ENCODE data around the gene STRN4. TPM values are rescaled to one million over a fixed set of nuclear protein-coding genes. Genes with fewer than 3 reads are reported as not detected.
A peak's percentile ranks its signal among the peaks of the same experiment; 100 is the strongest.

STRN4 gene
- total and polyA plus RNA-seq, 2 donors (not counting 1 experiment from before 2014, with no cell fraction given) = 111 to 112 TPM

DNA sequence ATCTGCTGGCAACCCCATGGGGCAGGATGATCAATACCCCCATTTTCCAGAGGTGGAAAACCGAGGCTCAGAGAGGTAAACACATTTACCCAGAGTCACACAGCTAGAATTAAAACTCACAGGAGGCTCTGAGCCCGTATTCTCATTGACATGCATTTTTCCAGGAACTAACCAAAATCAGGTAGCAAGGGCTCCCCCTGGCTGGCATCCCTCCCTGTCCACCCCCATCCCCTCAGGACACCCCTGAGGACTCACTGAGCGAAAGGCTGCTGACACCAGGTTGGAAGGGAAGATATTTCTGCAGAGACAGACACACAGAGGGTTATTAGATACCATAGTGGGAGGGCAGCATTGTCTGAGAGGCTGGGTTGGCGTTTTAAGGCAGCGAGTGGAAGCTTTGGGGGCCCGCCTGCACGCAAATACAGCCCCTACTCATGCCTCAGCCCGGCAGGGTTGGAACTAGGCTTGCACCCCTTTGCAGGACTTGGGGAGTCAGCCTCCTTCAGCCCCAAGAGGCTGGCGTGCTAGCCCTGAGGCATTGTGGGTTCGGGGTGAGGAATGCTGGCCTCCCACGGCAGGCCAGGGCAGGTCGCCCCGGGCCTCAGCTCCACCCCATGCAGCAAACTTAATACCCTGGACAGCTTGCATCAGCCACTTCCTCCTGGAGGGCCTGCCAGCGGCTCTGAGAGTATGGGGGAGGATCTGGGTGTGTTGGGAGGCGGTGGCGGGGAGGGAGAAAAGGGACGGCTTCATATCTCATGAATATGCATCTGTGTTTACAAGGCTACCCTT lies 38.2 kb upstream of the STRN4 start:
- ChIA-PET CTCF (interaction anchor here (0.7 to 4.5 kb wide), 7 partner anchors 15 to 56 kb away, joined by 3 to 27 read pairs (median 10); no protein-coding TSS in a partner anchor), POLR2A (interaction anchor here (0.7 to 5.7 kb wide), 3 partner anchors 20 to 182 kb away, joined by 3 to 94 read pairs (median 5); no protein-coding TSS in a partner anchor)
- H3K4me1 Mint-ChIP-seq = peaks cover 50% of the 10 kb centered on the region
- intact Hi-C loops (cut with micrococcal nuclease) = loop anchor here (5.0 kb wide), 3 partner anchors 37 to 488 kb away; partner anchors contain the start of genes FKRP, INAFM1 and STRN4
- ATAC-seq (ENCODE audit: low read depth) (no peak), DNase-seq (peak; percentile 31)
- no peaks in the 10 kb centered on the region for H3K27me3 ChIP-seq (replicated peaks in 1 of 4; ENCODE audit: control extremely low read depth in 1 of 4, control insufficient read depth in 3 of 4, insufficient read depth in 4 of 4, low read length in 3 of 4)
- H2AFZ ChIP-seq (ENCODE audit: insufficient read depth, low read depth, low read length, poor library complexity, severe bottlenecking) = peak overlapping the region; percentile 27
- peaks cover 32 to 51% of the 10 kb centered on the region in 2 donors for H3K4me1 ChIP-seq (ENCODE audit: control insufficient read depth in 2 of 2, insufficient read depth in 2 of 2, low read length in 2 of 2)
- peaks cover 60% of the 10 kb centered on the region for H3K79me2 ChIP-seq (ENCODE audit: control insufficient read depth, insufficient read depth, low read length)
- peaks cover 0 to 33% of the 10 kb centered on the region in 2 experiments for H3K36me3 ChIP-seq (replicated peaks in 1 of 2; ENCODE audit: control extremely low read depth in 1 of 2, control insufficient read depth in 1 of 2, extremely low read depth in 1 of 2, insufficient read depth in 2 of 2, low read length in 1 of 2)
- H3K4me3 Mint-ChIP-seq = peak overlapping the region; percentile 93
- H3K27ac Mint-ChIP-seq = peak overlapping the region; percentile 98
- peak overlapping the region in 3 of 5 experiments; percentile 11 to 25 (median 12) for H3K4me3 ChIP-seq (ENCODE audit: control extremely low read depth in 1 of 5, extremely low read depth in 1 of 5, insufficient read depth in 1 of 5, low read depth in 2 of 5, low read length in 4 of 5)
- H3K27me3 Mint-ChIP-seq = no peaks in the 10 kb centered on the region
- 48% methylated on average over 8 of the region's 17 CpGs for WGBS (ENCODE audit: insufficient coverage)
- H3K27ac ChIP-seq (ENCODE audit: low read length in 2 of 2) = peak overlapping the region in 1 of 2 donors; percentile 47
- H3K9me3 ChIP-seq (ENCODE audit: control extremely low read depth in 1 of 3, control insufficient read depth in 2 of 3, insufficient read depth in 1 of 3, low read length in 2 of 3) = no peaks in the 10 kb centered on the region
- no peaks in the 10 kb centered on the region for H3K9me3 Mint-ChIP-seq (ENCODE audit: insufficient read depth)
- peak overlapping the region; percentile 98 for H3K4me2 ChIP-seq (replicated peaks; ENCODE audit: low read depth, low read length, poor library complexity, severe bottlenecking)
- H4K20me1 ChIP-seq (ENCODE audit: control insufficient read depth, insufficient read depth, low read length, poor library complexity, severe bottlenecking) = peaks cover 22% of the 10 kb centered on the region
- TF ChIP-seq, protein P1, sequence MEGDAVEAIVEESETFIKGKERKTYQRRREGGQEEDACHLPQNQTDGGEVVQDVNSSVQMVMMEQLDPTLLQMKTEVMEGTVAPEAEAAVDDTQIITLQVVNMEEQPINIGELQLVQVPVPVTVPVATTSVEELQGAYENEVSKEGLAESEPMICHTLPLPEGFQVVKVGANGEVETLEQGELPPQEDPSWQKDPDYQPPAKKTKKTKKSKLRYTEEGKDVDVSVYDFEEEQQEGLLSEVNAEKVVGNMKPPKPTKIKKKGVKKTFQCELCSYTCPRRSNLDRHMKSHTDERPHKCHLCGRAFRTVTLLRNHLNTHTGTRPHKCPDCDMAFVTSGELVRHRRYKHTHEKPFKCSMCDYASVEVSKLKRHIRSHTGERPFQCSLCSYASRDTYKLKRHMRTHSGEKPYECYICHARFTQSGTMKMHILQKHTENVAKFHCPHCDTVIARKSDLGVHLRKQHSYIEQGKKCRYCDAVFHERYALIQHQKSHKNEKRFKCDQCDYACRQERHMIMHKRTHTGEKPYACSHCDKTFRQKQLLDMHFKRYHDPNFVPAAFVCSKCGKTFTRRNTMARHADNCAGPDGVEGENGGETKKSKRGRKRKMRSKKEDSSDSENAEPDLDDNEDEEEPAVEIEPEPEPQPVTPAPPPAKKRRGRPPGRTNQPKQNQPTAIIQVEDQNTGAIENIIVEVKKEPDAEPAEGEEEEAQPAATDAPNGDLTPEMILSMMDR (IDR thresholded peaks at IDR 0.05) = no peak
- TF ChIP-seq EZH2 (IDR thresholded peaks at IDR 0.05; ENCODE audit: borderline replicate concordance, insufficient read depth, low read depth, low read length, poor library complexity, severe bottlenecking) = no peak
- peak overlapping the region; percentile 41 for H3K9ac ChIP-seq (ENCODE audit: low read length)

DNA sequence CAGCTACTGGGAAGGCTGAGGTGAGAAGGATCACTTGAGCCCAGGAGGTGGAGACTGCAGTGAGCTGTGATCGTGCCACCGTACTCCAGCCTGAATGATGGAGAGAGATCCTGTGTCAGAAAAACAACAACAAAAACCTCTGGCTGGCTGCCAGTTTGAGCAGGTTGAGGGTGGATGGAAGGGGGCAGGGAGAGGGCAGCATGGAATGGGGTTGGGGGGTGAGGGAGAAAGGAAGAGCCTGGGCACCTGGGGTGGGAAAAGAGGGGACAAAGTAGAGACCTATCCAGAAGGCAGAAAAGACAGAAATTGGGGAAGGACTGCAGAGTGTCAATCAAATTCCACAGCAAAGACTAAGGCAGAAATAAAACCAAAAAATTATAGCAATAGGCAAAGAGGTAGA lies 37.4 kb upstream of the STRN4 start:
- CTCF ChIA-PET = interaction anchor here (0.7 to 4.5 kb wide), 4 partner anchors 16 to 57 kb away, joined by 3 to 27 read pairs (median 10); no protein-coding TSS in a partner anchor
- Mint-ChIP-seq H3K9me3 (ENCODE audit: insufficient read depth) (no peaks in the 10 kb centered on the region), H3K4me3 (peak overlapping the region; percentile 40), H3K27ac (peak overlapping the region; percentile 98), H3K27me3 (no peaks in the 10 kb centered on the region), H3K4me1 (peaks cover 46% of the 10 kb centered on the region)
- TF ChIP-seq, protein P1 (IDR thresholded peaks at IDR 0.05) = no peak
- TF ChIP-seq EZH2 (IDR thresholded peaks at IDR 0.05; ENCODE audit: borderline replicate concordance, insufficient read depth, low read depth, low read length, poor library complexity, severe bottlenecking) = no peak
- Histone ChIP-seq H3K36me3 (replicated peaks in 1 of 2; ENCODE audit: control extremely low read depth in 1 of 2, control insufficient read depth in 1 of 2, extremely low read depth in 1 of 2, insufficient read depth in 2 of 2, low read length in 1 of 2) (peaks cover 0 to 38% of the 10 kb centered on the region in 2 experiments), H3K4me3 (ENCODE audit: control extremely low read depth in 1 of 5, extremely low read depth in 1 of 5, insufficient read depth in 1 of 5, low read depth in 2 of 5, low read length in 4 of 5) (no peak overlapping the region), H3K4me1 (ENCODE audit: control insufficient read depth in 2 of 2, insufficient read depth in 2 of 2, low read length in 2 of 2) (peaks cover 32 to 46% of the 10 kb centered on the region in 2 donors), H2AFZ (ENCODE audit: insufficient read depth, low read depth, low read length, poor library complexity, severe bottlenecking) (no peak overlapping the region), H4K20me1 (ENCODE audit: control insufficient read depth, insufficient read depth, low read length, poor library complexity, severe bottlenecking) (peaks cover 22% of the 10 kb centered on the region), H3K9ac (ENCODE audit: low read length) (no peak overlapping the region), H3K27me3 (replicated peaks in 1 of 4; ENCODE audit: control extremely low read depth in 1 of 4, control insufficient read depth in 3 of 4, insufficient read depth in 4 of 4, low read length in 3 of 4) (no peaks in the 10 kb centered on the region), H3K4me2 (replicated peaks; ENCODE audit: low read depth, low read length, poor library complexity, severe bottlenecking) (no peak overlapping the region), H3K79me2 (ENCODE audit: control insufficient read depth, insufficient read depth, low read length) (peaks cover 60% of the 10 kb centered on the region), H3K9me3 (ENCODE audit: control extremely low read depth in 1 of 3, control insufficient read depth in 2 of 3, insufficient read depth in 1 of 3, low read length in 2 of 3) (no peaks in the 10 kb centered on the region), H3K27ac (ENCODE audit: low read length in 2 of 2) (no peak overlapping the region)
- no peak for DNase-seq
- ATAC-seq (ENCODE audit: low read depth) = no peak
- POLR2A ChIA-PET = interaction anchor here (5.7 kb wide), 1 partner anchor 40 kb away, joined by 94 read pairs; no protein-coding TSS in a partner anchor
- intact Hi-C loops (cut with micrococcal nuclease) = no loop called here
- WGBS (ENCODE audit: insufficient coverage) = 100% methylated on average over 2 of the region's 2 CpGs
